Measurements from ENCODE around the gene JAM2. TPM values are rescaled to one million over a fixed set of nuclear protein-coding genes. Genes with fewer than 3 reads are reported as not detected.
"Not testable (repeated sequence)": the region's sequence is repeated elsewhere in the genome, so short reads cannot be mapped to it uniquely, and the experiment has no call there.

Gene JAM2
- total and polyA plus RNA-seq, 10 of the 15 experiments (the other 5 are each of a cell fraction or from before 2014, with no cell fraction given): 2.1 to 30.4 (median 8.6) TPM

DNA sequence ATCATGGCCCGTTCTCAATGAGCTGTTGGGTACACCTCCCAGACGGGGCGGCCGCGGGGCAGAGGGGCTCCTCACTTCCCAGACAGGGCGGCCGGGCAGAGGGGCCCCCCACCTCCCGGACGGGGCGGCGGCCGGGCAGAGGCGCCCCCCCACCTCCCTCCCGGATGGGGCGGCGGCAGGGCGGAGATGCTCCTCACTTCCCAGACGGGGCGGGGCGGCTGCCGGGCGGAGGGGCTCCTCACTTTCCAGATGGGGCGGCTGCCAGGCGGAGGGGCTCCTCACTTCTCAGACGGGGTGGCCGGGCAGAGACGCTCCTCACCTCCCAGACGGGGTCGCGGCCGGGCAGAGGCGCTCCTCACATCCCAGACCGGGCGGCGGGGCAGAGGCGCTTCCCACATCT, 56.4 kb downstream of the JAM2 start:
- H4K20me1 ChIP-seq (ENCODE audit: control insufficient read depth, insufficient read depth); POLR2A ChIA-PET; H3K27ac ChIP-seq (ENCODE audit: control insufficient read depth, insufficient read depth); BruUV-seq (replicated peaks); ATAC-seq; H3K27me3 ChIP-seq (replicated peaks in 1 of 2; ENCODE audit: control insufficient read depth in 2 of 2, insufficient read depth in 2 of 2, low read length in 1 of 2); intact Hi-C loops (cut with micrococcal nuclease; ENCODE audit: unreplicated experiment); H3K4me1 ChIP-seq (ENCODE audit: control insufficient read depth, insufficient read depth, low read length); H3K9me3 ChIP-seq (replicated peaks; ENCODE audit: control insufficient read depth, insufficient read depth, low read length); CTCF ChIA-PET; H3K36me3 ChIP-seq (ENCODE audit: control insufficient read depth in 2 of 2, insufficient read depth in 2 of 2, low read length in 1 of 2); FAIRE-seq; in situ Hi-C loops (cut with MboI); H2AFZ ChIP-seq (ENCODE audit: control insufficient read depth, low read depth, low read length); SMC1A ChIA-PET (ENCODE audit: uncharacterized antibody, unreplicated experiment); H3K79me2 ChIP-seq (ENCODE audit: control insufficient read depth, insufficient read depth, low read length); RAD21 ChIA-PET (ENCODE audit: unreplicated experiment); H3K4me2 ChIP-seq (ENCODE audit: control insufficient read depth, insufficient read depth); H3K9ac ChIP-seq (ENCODE audit: control insufficient read depth, insufficient read depth, low read length); H3K4me3 ChIP-seq; DNase-seq (ENCODE audit: low read depth, low spot score): not testable (repeated sequence)
- WGBS (ENCODE audit: insufficient coverage, insufficient replicate concordance, low lambda C conversion rate, missing lambda C conversion rate): 100% methylated on average over 1 of the region's 36 CpGs

- no peaks in the 10 kb centered on the region for H4K20me1 ChIP-seq (ENCODE audit: control insufficient read depth, insufficient read depth)
- no peak overlapping the region for H3K4me3 ChIP-seq
- no peak overlapping the region for H2AFZ ChIP-seq (ENCODE audit: control insufficient read depth, low read depth, low read length)
- ChIA-PET POLR2A (interaction anchor here (1.4 kb wide), 1 partner anchor 47 kb away, joined by 3 read pairs; no protein-coding TSS in a partner anchor), RAD21 (ENCODE audit: unreplicated experiment) (interaction anchor here (1.1 kb wide), 1 partner anchor 92 kb away, joined by 3 read pairs; no protein-coding TSS in a partner anchor), SMC1A (ENCODE audit: uncharacterized antibody, unreplicated experiment) (interaction anchor here (2.2 kb wide), 1 partner anchor 92 kb away, joined by 10 read pairs; no protein-coding TSS in a partner anchor), CTCF (interaction anchor here (1.4 to 3.7 kb wide), 2 partner anchors 52 to 92 kb away, joined by 3 to 15 read pairs; no protein-coding TSS in a partner anchor)
- 100% methylated on average over 1 of the region's 1 CpG for WGBS (ENCODE audit: insufficient coverage, insufficient replicate concordance, low lambda C conversion rate, missing lambda C conversion rate)
- H3K9me3 ChIP-seq (replicated peaks; ENCODE audit: control insufficient read depth, insufficient read depth, low read length): no peaks in the 10 kb centered on the region
- ATAC-seq (no peak), FAIRE-seq (no peak), DNase-seq (ENCODE audit: low read depth, low spot score) (no peak)
- intact Hi-C loops (cut with micrococcal nuclease; ENCODE audit: unreplicated experiment): no loop called here
- H3K79me2 ChIP-seq (ENCODE audit: control insufficient read depth, insufficient read depth, low read length): no peaks in the 10 kb centered on the region
- BruUV-seq (replicated peaks): no TSS peak
- no peaks in the 10 kb centered on the region for H3K36me3 ChIP-seq (ENCODE audit: control insufficient read depth in 2 of 2, insufficient read depth in 2 of 2, low read length in 1 of 2)
- H3K4me1 ChIP-seq (ENCODE audit: control insufficient read depth, insufficient read depth, low read length): no peaks in the 10 kb centered on the region
- no peak overlapping the region for H3K9ac ChIP-seq (ENCODE audit: control insufficient read depth, insufficient read depth, low read length)
- no peak overlapping the region for H3K4me2 ChIP-seq (ENCODE audit: control insufficient read depth, insufficient read depth)
- in situ Hi-C loops (cut with MboI): no loop called here
- no peak overlapping the region for H3K27ac ChIP-seq (ENCODE audit: control insufficient read depth, insufficient read depth)
- no peaks in the 10 kb centered on the region for H3K27me3 ChIP-seq (replicated peaks in 1 of 2; ENCODE audit: control insufficient read depth in 2 of 2, insufficient read depth in 2 of 2, low read length in 1 of 2)
- TF ChIP-seq BMI1 (IDR thresholded peaks at IDR 0.05; ENCODE audit: borderline replicate concordance) (no peak), NFYA (IDR thresholded peaks at IDR 0.05; ENCODE audit: borderline replicate concordance, low read depth, low read length) (no peak), SPI1 (IDR thresholded peaks at IDR 0.05; ENCODE audit: borderline replicate concordance, insufficient read depth, low read depth, low read length) (no peak), CHD2 (IDR thresholded peaks at IDR 0.05; ENCODE audit: borderline replicate concordance, low read depth, low read length) (no peak), IKZF1 (conservative IDR thresholded peaks at IDR 0.05) (no peak), MEF2A (IDR thresholded peaks at IDR 0.05; ENCODE audit: insufficient read depth, low read depth, low read length) (no peak), POU2F2 (IDR thresholded peaks at IDR 0.05; ENCODE audit: borderline replicate concordance, low read depth, low read length) (no peak), PML (IDR thresholded peaks at IDR 0.05; ENCODE audit: low read length) (no peak), TCF12 (IDR thresholded peaks at IDR 0.05; ENCODE audit: low read depth, low read length) (no peak), LARP7 (IDR thresholded peaks at IDR 0.05) (no peak), NBN (IDR thresholded peaks at IDR 0.05) (no peak), SMARCA5 (IDR thresholded peaks at IDR 0.05) (no peak), ZBTB4 (CRISPR knock-in tag; IDR thresholded peaks at IDR 0.05) (no peak), SREBF2 (IDR thresholded peaks at IDR 0.05; ENCODE audit: low read length) (no peak), HCFC1 (IDR thresholded peaks at IDR 0.05; ENCODE audit: low read length) (no peak)
- TF ChIP-seq, protein P1, sequence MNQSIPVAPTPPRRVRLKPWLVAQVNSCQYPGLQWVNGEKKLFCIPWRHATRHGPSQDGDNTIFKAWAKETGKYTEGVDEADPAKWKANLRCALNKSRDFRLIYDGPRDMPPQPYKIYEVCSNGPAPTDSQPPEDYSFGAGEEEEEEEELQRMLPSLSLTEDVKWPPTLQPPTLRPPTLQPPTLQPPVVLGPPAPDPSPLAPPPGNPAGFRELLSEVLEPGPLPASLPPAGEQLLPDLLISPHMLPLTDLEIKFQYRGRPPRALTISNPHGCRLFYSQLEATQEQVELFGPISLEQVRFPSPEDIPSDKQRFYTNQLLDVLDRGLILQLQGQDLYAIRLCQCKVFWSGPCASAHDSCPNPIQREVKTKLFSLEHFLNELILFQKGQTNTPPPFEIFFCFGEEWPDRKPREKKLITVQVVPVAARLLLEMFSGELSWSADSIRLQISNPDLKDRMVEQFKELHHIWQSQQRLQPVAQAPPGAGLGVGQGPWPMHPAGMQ (IDR thresholded peaks at IDR 0.05; ENCODE audit: borderline replicate concordance): no peak
Measured at GRCh38 chr21:25700741-25701140, 61.7 kb downstream of the JAM2 start.
